Hepatocyte (in vitro differentiated cells): Measurements from ENCODE around the gene CCDC63. TPM values are rescaled to one million over a fixed set of nuclear protein-coding genes. Genes with fewer than 3 reads are reported as not detected.

ENCODE experiments used
- DNase-seq: peaks from one replicate; pipeline ENCODE4 v3.0.0-alpha.2; 2016; ENCODE audit warnings: low spot score
- H2AFZ ChIP-seq: fragments of 200-600 bp; sonication (generic); 2 replicates; pipeline ENCODE4 v1.6.0; 2016; ENCODE audit warnings: antibody characterized with exemption, mild to moderate bottlenecking
- H3K27ac ChIP-seq: fragments of 200-600 bp; sonication (generic); 2 replicates; pipeline ENCODE4 v1.5.1; 2016; ENCODE audit warnings: mild to moderate bottlenecking
- H3K27me3 ChIP-seq: fragments of 200-600 bp; sonication (generic); 2 replicates; pipeline ENCODE4 v1.6.1; 2016
- H3K36me3 ChIP-seq: fragments of 200-600 bp; sonication (generic); replicated peaks from 2 replicates; pipeline ENCODE4 v1.5.1; 2016; ENCODE audit warnings: low read depth; ENCODE audit not compliant: insufficient read depth
- H3K4me1 ChIP-seq: fragments of 200-600 bp; sonication (generic); 2 replicates; pipeline ENCODE4 v1.5.1; 2016; ENCODE audit warnings: mild to moderate bottlenecking, moderate library complexity; ENCODE audit not compliant: insufficient read depth
- H3K4me2 ChIP-seq: fragments of 200-600 bp; sonication (generic); 2 replicates; pipeline ENCODE4 v1.6.0; 2016
- H3K4me3 ChIP-seq: fragments of 200-600 bp; sonication (generic); 2 replicates; pipeline ENCODE4 v1.5.1; 2016; ENCODE audit warnings: mild to moderate bottlenecking
- H3K79me2 ChIP-seq: fragments of 200-600 bp; sonication (generic); 2 replicates; pipeline ENCODE4 v1.6.0; 2017; ENCODE audit warnings: mild to moderate bottlenecking
- H3K9me2 ChIP-seq: fragments of 200-600 bp; sonication (generic); replicated peaks from 2 replicates; pipeline ENCODE4 v1.6.0; 2017; ENCODE audit warnings: mild to moderate bottlenecking; ENCODE audit not compliant: insufficient read depth
- H3K9me3 ChIP-seq: fragments of 200-600 bp; sonication (generic); 2 replicates; pipeline ENCODE4 v1.5.1; 2016; ENCODE audit warnings: low read depth, mild to moderate bottlenecking
- H4K20me1 ChIP-seq: fragments of 200-600 bp; sonication (generic); 2 replicates; pipeline ENCODE4 v1.6.0; 2016; ENCODE audit warnings: mild to moderate bottlenecking; ENCODE audit not compliant: insufficient read depth, poor library complexity, severe bottlenecking
- CTCF ChIP-seq: fragments of 200-600 bp; sonication (generic); IDR thresholded peaks from 2 replicates; pipeline ENCODE4 v1.5.1; 2016; ENCODE audit warnings: antibody characterized with exemption, mild to moderate bottlenecking; ENCODE audit not compliant: poor library complexity
- EZH2 ChIP-seq: fragments of 200-600 bp; sonication (generic); IDR thresholded peaks from 2 replicates; pipeline ENCODE4 v1.6.1; 2016; ENCODE audit warnings: antibody characterized with exemption, mild to moderate bottlenecking, borderline replicate concordance
- EZH2phosphoT487 ChIP-seq: fragments of 200-600 bp; sonication (generic); IDR thresholded peaks from one replicate; pipeline ENCODE4 v1.6.1; 2018; ENCODE audit warnings: antibody characterized with exemption, mild to moderate bottlenecking, low read depth, moderate library complexity; ENCODE audit not compliant: unreplicated experiment, severe bottlenecking
- WGBS: methylation state at CpG from one replicate; pipeline ENCODE4 v1.1.6; 2016; ENCODE audit warnings: low lambda C conversion rate; ENCODE audit errors: missing lambda C conversion rate; 5-methylcytosine and 5-hydroxymethylcytosine counted together
- polyA plus RNA-seq: library from polyadenylated mRNA; unstranded; fragments of >200 nt; fragmentation: Nextera tagmentation; extraction: Ambion mirVana; gene quantifications from 2 replicates; pipeline ENCODE4 v1.2.1, GENCODE V29; 2016
- total RNA-seq: library from RNA; depleted of rRNA; stranded (reverse); fragments of >200 nt; gene quantifications from 2 replicates; pipeline ENCODE4 v1.2.3, GENCODE V29; 2014

Gene CCDC63
- total and polyA plus RNA-seq, 2 experiments from 2014 or later: not detected

GRCh38 chr12:110893956-110894355 lies 47.2 kb downstream of the CCDC63 start:
- Histone ChIP-seq H3K27ac (no peak overlapping the region), H3K4me3 (no peak overlapping the region), H3K36me3 (no peaks in the 10 kb centered on the region), H3K9me3 (no peaks in the 10 kb centered on the region), H4K20me1 (no peaks in the 10 kb centered on the region), H3K9me2 (no peaks in the 10 kb centered on the region), H3K4me2 (peak overlapping the region; percentile 71), H3K79me2 (no peaks in the 10 kb centered on the region), H2AFZ (peak overlapping the region; percentile 44), H3K4me1 (no peaks in the 10 kb centered on the region), H3K27me3 (peaks cover 5% of the 10 kb centered on the region)
- DNase-seq: no peak
- 95% methylated on average over 3 of the region's 3 CpGs for WGBS
- TF ChIP-seq EZH2 (no peak), CTCF (no peak), EZH2phosphoT487 (no peak)

DNA sequence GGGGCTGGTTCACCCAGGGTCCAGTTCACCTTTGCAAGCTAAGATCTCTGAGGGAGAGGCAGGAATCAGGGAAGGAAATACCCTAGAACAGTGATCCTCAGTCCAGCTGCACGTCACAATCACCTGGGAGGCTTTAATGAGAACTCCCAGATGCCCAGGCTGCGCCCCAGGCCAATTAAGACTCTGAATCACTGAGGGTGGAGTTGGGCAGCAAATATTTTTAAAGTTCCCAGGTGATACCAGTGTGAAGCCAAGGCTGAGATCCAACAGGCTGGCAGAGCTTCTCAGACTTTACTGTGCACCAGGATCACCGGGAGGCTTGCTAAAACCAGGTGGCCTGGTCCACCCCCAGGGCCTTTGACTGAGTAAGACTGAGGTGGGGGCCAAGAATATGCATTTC lies 49.8 kb downstream of the CCDC63 start:
- TF ChIP-seq EZH2 (no peak), EZH2phosphoT487 (no peak), CTCF (no peak)
- Histone ChIP-seq H3K27ac (no peak overlapping the region), H3K9me2 (no peaks in the 10 kb centered on the region), H2AFZ (no peak overlapping the region), H3K36me3 (no peaks in the 10 kb centered on the region), H3K4me2 (no peak overlapping the region), H3K9me3 (no peaks in the 10 kb centered on the region), H3K27me3 (no peaks in the 10 kb centered on the region), H3K4me3 (no peak overlapping the region), H4K20me1 (no peaks in the 10 kb centered on the region), H3K79me2 (no peaks in the 10 kb centered on the region), H3K4me1 (no peaks in the 10 kb centered on the region)
- DNase-seq: no peak
- 67% methylated on average over 3 of the region's 3 CpGs for WGBS

DNA sequence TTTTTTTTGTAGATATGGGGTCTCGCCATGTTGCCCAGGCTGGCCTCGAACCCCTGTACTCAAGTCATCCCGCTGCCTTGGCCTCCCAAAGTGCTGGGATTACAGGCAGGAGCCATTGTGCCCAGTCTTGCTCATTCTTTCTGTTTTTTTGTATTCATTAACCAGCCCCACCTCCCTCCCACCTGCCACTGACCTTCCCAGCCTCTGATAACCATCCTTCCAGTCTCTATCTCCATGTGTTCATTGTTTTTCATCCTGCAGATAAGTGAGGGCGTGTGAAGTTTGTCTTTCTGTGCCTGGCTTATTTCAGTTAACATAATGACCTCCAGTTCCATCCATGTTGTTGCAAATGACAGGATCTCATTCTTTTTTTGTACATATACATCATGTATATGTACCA lies 54.6 kb downstream of the CCDC63 start:
- Histone ChIP-seq H3K27me3 (no peaks in the 10 kb centered on the region), H3K4me3 (no peak overlapping the region), H3K4me2 (no peak overlapping the region), H3K36me3 (no peaks in the 10 kb centered on the region), H2AFZ (no peak overlapping the region), H3K9me2 (no peaks in the 10 kb centered on the region), H3K27ac (peak overlapping the region; percentile 22), H3K79me2 (no peaks in the 10 kb centered on the region), H3K4me1 (no peaks in the 10 kb centered on the region), H4K20me1 (no peaks in the 10 kb centered on the region), H3K9me3 (no peaks in the 10 kb centered on the region)
- WGBS: 61% methylated on average over 4 of the region's 4 CpGs
- no peak for TF ChIP-seq EZH2
- TF ChIP-seq CTCF: no peak
- TF ChIP-seq EZH2phosphoT487: no peak
- peak; percentile 33 for DNase-seq

DNA sequence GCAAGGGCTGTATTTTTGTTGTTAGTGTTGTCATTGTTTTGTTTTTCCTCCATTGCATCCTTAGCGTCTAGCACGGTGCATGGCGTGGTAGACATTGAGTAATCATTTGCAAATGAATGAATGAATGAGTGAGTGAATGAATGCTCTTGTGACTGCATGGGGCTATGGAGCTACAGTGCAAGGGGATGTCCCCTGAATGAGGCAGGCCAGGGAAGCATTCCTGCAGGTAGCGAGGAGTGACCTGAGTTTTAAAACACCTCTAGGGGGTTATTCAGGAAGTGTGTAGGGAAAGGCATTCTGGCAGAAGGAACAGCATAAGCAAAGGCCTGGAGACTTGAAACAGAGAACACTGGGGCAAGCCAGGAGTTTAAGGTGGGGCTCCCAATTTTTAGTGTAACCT lies 56.7 kb downstream of the CCDC63 start:
- H3K4me1 ChIP-seq: no peaks in the 10 kb centered on the region
- no peaks in the 10 kb centered on the region for H3K27me3 ChIP-seq
- H3K4me2 ChIP-seq: no peak overlapping the region
- 97% methylated on average over 4 of the region's 4 CpGs for WGBS
- H2AFZ ChIP-seq: no peak overlapping the region
- H3K4me3 ChIP-seq: no peak overlapping the region
- no peaks in the 10 kb centered on the region for H4K20me1 ChIP-seq
- H3K36me3 ChIP-seq: no peaks in the 10 kb centered on the region
- no peaks in the 10 kb centered on the region for H3K79me2 ChIP-seq
- TF ChIP-seq EZH2: no peak
- no peak for TF ChIP-seq EZH2phosphoT487
- TF ChIP-seq CTCF: no peak
- no peak for DNase-seq
- H3K9me2 ChIP-seq: no peaks in the 10 kb centered on the region
- no peaks in the 10 kb centered on the region for H3K9me3 ChIP-seq
- H3K27ac ChIP-seq: no peak overlapping the region
